H1 (cell line): ENCODE data around the gene LRP3. TPM values are rescaled to one million over a fixed set of nuclear protein-coding genes. Genes with fewer than 3 reads are reported as not detected.

Experiments used
- CTCF ChIA-PET: fragments of 300-600 bp; sonication (Branson Sonifier 250); formaldehyde crosslinking; loops from one replicate; lab custom pipeline; 2021; ENCODE audit not compliant: partially characterized antibody; lab: Charles Lee
- POLR2A ChIA-PET: fragments of 300-600 bp; sonication (Branson Sonifier 250); formaldehyde crosslinking; loops from one replicate; lab custom pipeline; 2021; ENCODE audit warnings: inconsistent platforms; ENCODE audit not compliant: partially characterized antibody; lab: Charles Lee
- DNase-seq, 2 experiments: peaks; one replicate each; pipeline versions ENCODE4 v3.0.0 to v3.0.0-alpha.2; 2010 to 2022; ENCODE audit warnings: low spot score in 2 of 2, low read depth in 1 of 2, mixed read lengths in 1 of 2
- FAIRE-seq: peaks from 2 replicates; lab custom pipeline; 2011; peaks lifted over from hg19 to GRCh38; lab: Jason Lieb, UNC
- H2AFZ ChIP-seq: 2 replicates; pipeline ENCODE4 v1.8.1; 2012; ENCODE audit warnings: low read length, inconsistent platforms
- H2AK5ac ChIP-seq: 2 replicates; pipeline ENCODE4 v1.6.1; 2013; ENCODE audit warnings: low read depth, low read length
- H2BK120ac ChIP-seq: replicated peaks from 2 replicates; pipeline ENCODE3; 2013; ENCODE audit warnings: low read depth, low read length, inconsistent platforms
- H2BK12ac ChIP-seq: 2 replicates; pipeline ENCODE4 v1.6.1; 2013; ENCODE audit warnings: low read depth, low read length
- H2BK15ac ChIP-seq: 2 replicates; pipeline ENCODE4 v1.6.1; 2013; ENCODE audit warnings: low read length
- H2BK20ac ChIP-seq: 2 replicates; pipeline ENCODE4 v1.6.1; 2013; ENCODE audit warnings: low read length
- H2BK5ac ChIP-seq: 2 replicates; pipeline ENCODE4 v1.6.1; 2013; ENCODE audit warnings: low read depth, low read length
- H3K14ac ChIP-seq: 2 replicates; pipeline ENCODE4 v1.6.1; 2013; ENCODE audit warnings: inconsistent platforms; ENCODE audit not compliant: insufficient read length
- H3K18ac ChIP-seq: 2 replicates; pipeline ENCODE4 v1.6.1; 2013; ENCODE audit warnings: low read length; ENCODE audit errors: extremely low read depth
- H3K23ac ChIP-seq: 2 replicates; pipeline ENCODE4 v1.6.1; 2013; ENCODE audit warnings: inconsistent platforms; ENCODE audit not compliant: insufficient read length
- H3K23me2 ChIP-seq: 2 replicates; pipeline ENCODE4 v1.6.1; 2013; ENCODE audit warnings: low read depth, low read length
- H3K27ac ChIP-seq: 2 replicates; pipeline ENCODE4 v1.6.1; 2011; ENCODE audit warnings: low read depth, low read length, inconsistent platforms
- H3K27me3 ChIP-seq, 4 experiments: replicated peaks in 1 of 4; 1 replicate in 1 of 4; 2 replicates in 3 of 4; pipeline versions ENCODE4 v1.6.1 to v1.8.1; 2011 to 2013; ENCODE audit warnings: low read length in 3 of 4, mild to moderate bottlenecking in 3 of 4, inconsistent platforms in 2 of 4, mixed read lengths in 2 of 4, moderate library complexity in 1 of 4; ENCODE audit not compliant: control insufficient read depth in 3 of 4, insufficient read depth in 3 of 4; ENCODE audit errors: extremely low read depth in 1 of 4
- H3K36me3 ChIP-seq, 4 experiments: 2 replicates each; pipeline versions ENCODE4 v1.6.1 to v1.8.1; 2011 to 2013; ENCODE audit warnings: mild to moderate bottlenecking in 4 of 4, low read length in 3 of 4, moderate library complexity in 2 of 4, control low read depth in 1 of 4, inconsistent platforms in 1 of 4; ENCODE audit not compliant: insufficient read depth in 4 of 4, control insufficient read depth in 2 of 4
- H3K4ac ChIP-seq: replicated peaks from 2 replicates; pipeline ENCODE3; 2013; ENCODE audit warnings: low read length, low read depth, mixed read lengths, inconsistent platforms; ENCODE audit not compliant: insufficient read length
- H3K4me1 ChIP-seq, 4 experiments: replicated peaks in 1 of 4; 1 replicate in 1 of 4; 2 replicates in 3 of 4; pipeline versions ENCODE4 v1.6.1 to v1.8.1; 2011 to 2013; ENCODE audit warnings: low read length in 3 of 4, inconsistent platforms in 2 of 4, mixed read lengths in 1 of 4; ENCODE audit not compliant: insufficient read depth in 4 of 4, control insufficient read depth in 3 of 4
- H3K4me2 ChIP-seq, 2 experiments: 2 replicates each; pipeline versions ENCODE4 v1.6.1 to v1.8.1; 2011 to 2013; ENCODE audit warnings: low read depth in 2 of 2, low read length in 2 of 2, control low read depth in 1 of 2, inconsistent platforms in 1 of 2, mild to moderate bottlenecking in 1 of 2; ENCODE audit not compliant: insufficient read depth in 1 of 2
- H3K4me3 ChIP-seq, 4 experiments: fragments of 200-600, 300-600 bp in 1 of 4; sonication (generic), shearing (Covaris generic), sonication (Bioruptor Twin) in 1 of 4; 2 replicates each; pipeline versions ENCODE4 v1.5.1 to v1.8.1; 2011 to 2016; ENCODE audit warnings: low read length in 4 of 4, low read depth in 3 of 4, control low read depth in 2 of 4, inconsistent platforms in 2 of 4, mild to moderate bottlenecking in 2 of 4, mixed read lengths in 1 of 4, moderate library complexity in 1 of 4; ENCODE audit not compliant: insufficient read depth in 2 of 4; ENCODE audit errors: extremely low read depth in 1 of 4
- H3K56ac ChIP-seq: replicated peaks from 2 replicates; pipeline ENCODE3; 2013; ENCODE audit warnings: low read depth, mild to moderate bottlenecking, mixed read lengths, low read length, inconsistent platforms; ENCODE audit not compliant: insufficient read length
- H3K79me1 ChIP-seq: 2 replicates; pipeline ENCODE4 v1.6.1; 2013; ENCODE audit warnings: low read depth, low read length, control low read depth
- H3K79me2 ChIP-seq, 2 experiments: 2 replicates each; pipeline versions ENCODE4 v1.6.1 to v1.8.1; 2012 to 2013; ENCODE audit warnings: low read length in 2 of 2, mild to moderate bottlenecking in 2 of 2, inconsistent platforms in 1 of 2; ENCODE audit not compliant: insufficient read depth in 2 of 2, control insufficient read depth in 1 of 2
- H3K9ac ChIP-seq, 4 experiments: replicated peaks in 1 of 4; 1 replicate in 1 of 4; 2 replicates in 3 of 4; pipeline versions ENCODE4 v1.6.1 to v1.8.1; 2011 to 2013; ENCODE audit warnings: low read depth in 3 of 4, low read length in 3 of 4, control low read depth in 2 of 4, mild to moderate bottlenecking in 2 of 4, moderate library complexity in 2 of 4, inconsistent platforms in 1 of 4; ENCODE audit errors: extremely low read depth in 1 of 4
- H3K9me3 ChIP-seq, 2 experiments: 2 replicates each; pipeline versions ENCODE4 v1.6.1 to v1.8.1; 2012 to 2013; ENCODE audit warnings: mild to moderate bottlenecking in 2 of 2, moderate library complexity in 2 of 2, control low read depth in 1 of 2, inconsistent platforms in 1 of 2, low read depth in 1 of 2, low read length in 1 of 2, mixed read lengths in 1 of 2; ENCODE audit not compliant: insufficient read depth in 2 of 2
- H4K20me1 ChIP-seq, 2 experiments: replicated peaks in 1 of 2; 2 replicates each; pipeline versions ENCODE3 to v1.8.1; 2011 to 2013; ENCODE audit warnings: inconsistent platforms in 2 of 2, low read length in 2 of 2, mild to moderate bottlenecking in 1 of 2; ENCODE audit not compliant: insufficient read depth in 2 of 2, control insufficient read depth in 1 of 2
- H4K5ac ChIP-seq: 2 replicates; pipeline ENCODE4 v1.6.1; 2013; ENCODE audit warnings: low read length, low read depth, mixed read lengths, inconsistent platforms; ENCODE audit not compliant: insufficient read length
- H4K8ac ChIP-seq: 2 replicates; pipeline ENCODE4 v1.8.0; 2013; ENCODE audit warnings: mild to moderate bottlenecking, moderate library complexity, low read length, inconsistent platforms; ENCODE audit not compliant: insufficient read depth; ENCODE audit errors: extremely low read depth
- H4K91ac ChIP-seq: replicated peaks from 2 replicates; pipeline ENCODE3; 2013; ENCODE audit warnings: low read length, mixed read lengths, inconsistent platforms; ENCODE audit not compliant: insufficient read length
- CEBPB ChIP-seq: IDR thresholded peaks from 2 replicates; pipeline ENCODE4 v1.6.1; 2012; ENCODE audit warnings: low read depth, low read length
- EGR1 ChIP-seq: IDR thresholded peaks from 2 replicates; pipeline ENCODE4 v1.6.1; 2011; ENCODE audit warnings: low read depth, low read length, borderline replicate concordance
- JUN ChIP-seq: IDR thresholded peaks from 2 replicates; pipeline ENCODE4 v1.6.1; 2011; ENCODE audit warnings: low read depth, mild to moderate bottlenecking, improper control_type of control experiment, low read length
- SRF ChIP-seq: IDR thresholded peaks from 2 replicates; pipeline ENCODE4 v1.6.1; 2011; ENCODE audit warnings: mild to moderate bottlenecking, low read depth, low read length, moderate library complexity
- SUZ12 ChIP-seq: fragments of 200-600 bp; sonication (generic); IDR thresholded peaks from 2 replicates; pipeline ENCODE4 v1.6.1; 2012; ENCODE audit warnings: mild to moderate bottlenecking, inconsistent platforms, low read length, moderate library complexity, mixed read lengths
- WGBS, 2 experiments: shearing (Covaris generic) in 1 of 2; methylation state at CpG; one replicate each; pipeline versions ENCODE4 v1.1.6 to v1.1.7; 2013 to 2015; ENCODE audit warnings: low lambda C conversion rate in 2 of 2, mixed read lengths in 2 of 2, inconsistent platforms in 1 of 2, low coverage in 1 of 2, missing lambda C conversion rate in 1 of 2; ENCODE audit not compliant: insufficient replicate concordance in 2 of 2, insufficient coverage in 1 of 2, insufficient read length in 1 of 2; ENCODE audit errors: extremely low coverage in 1 of 2, missing lambda C conversion rate in 1 of 2; 5-methylcytosine and 5-hydroxymethylcytosine counted together
- polyA plus RNA-seq, 7 experiments: library from polyadenylated mRNA; depleted of rRNA in 3 of 7; stranded (reverse) in 5 of 7; unstranded in 2 of 7; fragments of >200 nt in 5 of 7; fragments of 200-250 nt in 2 of 7; gene quantifications; 1 replicate in 5 of 7; 2 replicates in 1 of 7; 4 replicates in 1 of 7; pipeline versions ENCODE4 v1.2.1 to v1.2.3, GENCODE V29; 2011 to 2013; ENCODE audit warnings: missing spikeins in 2 of 7, mixed read lengths in 2 of 7
- total RNA-seq: library from RNA; stranded (reverse); fragmentation: NEBNext Ultra II Directional; extraction: Animal tissue kit (Norgen Biotek cat#: 25700); gene quantifications from 2 replicates; pipeline ENCODE4 v1.2.1, GENCODE V29; 2021
- TF ChIP-seq, protein P1 (sequence below): IDR thresholded peaks from 2 replicates; pipeline ENCODE4 v1.6.1; 2012; ENCODE audit warnings: inconsistent platforms
- TF ChIP-seq, protein P2 (sequence below): IDR thresholded peaks from 2 replicates; pipeline ENCODE4 v1.6.1; 2011; ENCODE audit warnings: low read length, improper control_type of control experiment

The LRP3 gene
- total and polyA plus RNA-seq, 2 of the 8 experiments (the other 6 are each of a cell fraction or from before 2014, with no cell fraction given) = 30.3 to 33.7 TPM

DNA sequence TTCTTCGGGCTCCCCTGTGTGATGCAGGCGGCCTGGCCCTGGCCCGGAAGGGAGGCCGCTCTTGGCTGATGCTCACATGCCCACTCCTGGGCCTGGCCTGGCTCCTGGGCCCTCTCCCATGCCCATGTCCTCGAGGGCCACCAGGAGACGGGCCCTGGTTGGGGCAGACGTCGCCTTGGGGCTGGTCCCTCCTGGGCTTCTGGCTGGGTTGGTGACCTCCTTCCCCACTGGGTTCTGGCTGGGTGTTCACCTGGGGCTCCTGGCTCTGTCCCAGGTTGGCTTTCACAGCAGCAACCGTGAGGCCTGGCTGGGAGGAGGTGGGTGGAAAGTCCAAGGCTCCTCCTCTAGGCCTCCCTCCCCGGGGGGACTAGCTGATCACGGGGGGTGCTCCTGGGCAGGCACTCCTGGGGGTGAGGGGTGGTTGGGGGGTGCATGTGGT, 47.0 kb downstream of the LRP3 start:
- no peak overlapping the region for H2BK12ac ChIP-seq
- no peak for FAIRE-seq
- H3K79me1 ChIP-seq = no peaks in the 10 kb centered on the region
- H3K14ac ChIP-seq = no peak overlapping the region
- no peak overlapping the region for H2AK5ac ChIP-seq
- 92% methylated on average over 7 of the region's 11 CpGs; no CpG with 5 or more reads in 1 of the 2 experiments for WGBS, 2 experiments
- H2BK5ac ChIP-seq = no peak overlapping the region
- no peak for DNase-seq
- H4K91ac ChIP-seq = no peak overlapping the region
- no peaks in the 10 kb centered on the region for H3K23me2 ChIP-seq
- no peak overlapping the region for H4K5ac ChIP-seq
- no peaks in the 10 kb centered on the region for H4K20me1 ChIP-seq
- H3K4me2 ChIP-seq = no peak overlapping the region
- H3K27ac ChIP-seq = no peak overlapping the region
- POLR2A ChIA-PET = interaction anchor here (2.6 to 3.5 kb wide), 2 partner anchors 61 to 133 kb away, joined by 8 to 11 read pairs; partner anchors contain the start of genes CEBPA and CEBPG
- H3K79me2 ChIP-seq = no peaks in the 10 kb centered on the region
- H2BK120ac ChIP-seq = no peak overlapping the region
- no peak overlapping the region for H2BK20ac ChIP-seq
- no peak overlapping the region for H3K4me3 ChIP-seq
- no peak overlapping the region for H2AFZ ChIP-seq
- no peak overlapping the region for H3K9ac ChIP-seq
- H3K36me3 ChIP-seq = no peaks in the 10 kb centered on the region
- H3K4ac ChIP-seq = no peak overlapping the region
- H3K18ac ChIP-seq = no peak overlapping the region
- no peaks in the 10 kb centered on the region for H3K4me1 ChIP-seq
- H3K56ac ChIP-seq = no peak overlapping the region
- H3K27me3 ChIP-seq = no peaks in the 10 kb centered on the region; a peak in 1 of 7 replicates
- CTCF ChIA-PET = interaction anchor here (0.6 to 15.1 kb wide), 11 partner anchors 10 to 531 kb away, joined by 3 to 426 read pairs (median 4); no protein-coding TSS in a partner anchor
- no peak overlapping the region for H3K23ac ChIP-seq
- H3K9me3 ChIP-seq = peaks cover 9 to 10% of the 10 kb centered on the region in 2 experiments; a peak in 3 of 4 replicates
- peak overlapping the region; percentile 35; the same call in 1 of the 2 replicates for H4K8ac ChIP-seq
- TF ChIP-seq, protein P1, sequence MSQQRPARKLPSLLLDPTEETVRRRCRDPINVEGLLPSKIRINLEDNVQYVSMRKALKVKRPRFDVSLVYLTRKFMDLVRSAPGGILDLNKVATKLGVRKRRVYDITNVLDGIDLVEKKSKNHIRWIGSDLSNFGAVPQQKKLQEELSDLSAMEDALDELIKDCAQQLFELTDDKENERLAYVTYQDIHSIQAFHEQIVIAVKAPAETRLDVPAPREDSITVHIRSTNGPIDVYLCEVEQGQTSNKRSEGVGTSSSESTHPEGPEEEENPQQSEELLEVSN = no peak
- TF ChIP-seq EGR1 (no peak), SUZ12 (no peak), JUN (no peak), CEBPB (no peak), SRF (no peak)
- TF ChIP-seq, protein P2, sequence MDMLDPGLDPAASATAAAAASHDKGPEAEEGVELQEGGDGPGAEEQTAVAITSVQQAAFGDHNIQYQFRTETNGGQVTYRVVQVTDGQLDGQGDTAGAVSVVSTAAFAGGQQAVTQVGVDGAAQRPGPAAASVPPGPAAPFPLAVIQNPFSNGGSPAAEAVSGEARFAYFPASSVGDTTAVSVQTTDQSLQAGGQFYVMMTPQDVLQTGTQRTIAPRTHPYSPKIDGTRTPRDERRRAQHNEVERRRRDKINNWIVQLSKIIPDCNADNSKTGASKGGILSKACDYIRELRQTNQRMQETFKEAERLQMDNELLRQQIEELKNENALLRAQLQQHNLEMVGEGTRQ = no peak
- H2BK15ac ChIP-seq = no peak overlapping the region; the same call in 1 of the 2 replicates
